Choroid plexus epithelial cell (primary cell): ENCODE measurements around the gene IRAK1BP1.
"Not testable (repeated sequence)": the region's sequence is repeated elsewhere in the genome, so short reads cannot be mapped to it uniquely, and the experiment has no call there.

ENCODE experiments used
- DNase-seq: peaks from one replicate; pipeline ENCODE4 v3.0.0-alpha.2; 2010; ENCODE audit warnings: low read depth
- H3K4me3 ChIP-seq: 2 replicates; pipeline ENCODE4 v1.5.1; 2011; ENCODE audit warnings: low read depth, mild to moderate bottlenecking, control low read depth, low read length, moderate library complexity
- CTCF ChIP-seq: conservative IDR thresholded peaks from 2 replicates; pipeline ENCODE4 v1.5.1; 2011; ENCODE audit warnings: low read depth, mild to moderate bottlenecking, control low read depth, inconsistent platforms, low read length, moderate library complexity

Gene IRAK1BP1

DNA sequence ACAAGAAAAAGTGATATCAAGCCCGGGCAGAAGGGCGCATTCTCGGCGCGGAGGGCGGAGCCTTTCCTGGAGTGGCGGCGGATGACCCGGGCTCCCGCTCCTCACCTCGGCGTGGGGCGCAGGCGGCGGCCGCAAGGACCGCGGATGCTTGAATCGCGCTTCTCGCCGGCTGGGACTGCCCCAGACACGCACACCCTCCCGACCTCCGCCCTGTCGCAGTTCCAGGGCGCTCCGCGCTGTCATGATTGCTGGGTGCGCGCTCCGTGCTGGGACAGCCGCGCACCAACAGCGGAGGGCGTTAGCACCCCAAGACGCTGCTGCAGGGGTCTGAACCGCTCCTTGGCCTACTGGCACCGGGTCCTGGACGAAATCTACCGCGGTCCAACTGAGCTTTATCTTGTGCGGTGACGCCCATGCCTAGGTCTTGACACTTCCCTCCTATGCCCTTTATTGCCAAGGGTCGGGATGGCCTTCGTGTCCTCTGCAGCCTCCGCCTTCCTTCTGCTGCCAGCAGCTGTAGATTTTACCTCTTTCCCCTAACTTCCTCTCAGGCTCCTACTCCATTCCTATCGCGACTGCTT is 43.3 kb downstream of the IRAK1BP1 start:
- DNase-seq, result peak; percentile 13
- peak overlapping the region; percentile 73 for H3K4me3 ChIP-seq
- no peak for TF ChIP-seq CTCF

DNA sequence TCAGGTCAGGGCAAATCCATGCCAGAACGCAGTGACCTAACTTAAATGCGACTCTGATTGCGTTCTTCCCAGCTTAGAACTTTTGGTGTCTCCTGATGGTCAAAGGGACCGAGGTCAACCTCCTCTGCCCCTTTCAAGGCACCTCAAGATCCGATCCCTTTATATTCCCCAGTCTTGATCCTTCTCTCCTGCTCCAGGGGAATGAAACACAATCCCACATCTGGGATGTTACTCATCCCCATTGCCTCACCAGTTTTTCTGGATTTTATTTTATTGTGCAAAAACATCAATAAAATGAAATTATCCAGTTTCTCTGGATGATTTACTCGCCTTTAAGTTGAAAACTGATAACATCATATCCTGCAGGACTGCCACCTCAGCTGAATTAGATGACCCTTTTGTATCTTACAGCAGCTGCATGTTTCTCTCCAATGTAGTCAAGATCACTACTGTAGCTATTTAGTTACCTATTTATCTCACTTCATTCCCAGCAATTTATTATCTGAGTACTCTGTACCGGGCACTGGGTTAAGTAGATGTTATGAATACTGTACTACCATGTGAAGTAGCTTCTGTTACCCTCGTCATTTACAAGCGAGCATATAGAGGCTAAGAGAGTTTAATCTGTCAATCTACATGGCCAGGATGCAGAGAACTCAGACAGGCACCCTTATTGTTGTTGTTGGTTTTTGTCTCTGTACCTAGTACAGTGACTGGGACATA is 44.0 kb downstream of the IRAK1BP1 start:
- DNase-seq, result no peak
- H3K4me3 ChIP-seq, result peak overlapping the region; percentile 73
- TF ChIP-seq CTCF, result no peak

- H3K4me3 ChIP-seq, result no peak overlapping the region
- no peak for DNase-seq
- TF ChIP-seq CTCF, result no peak
These were observed 49.1 kb downstream of the IRAK1BP1 start for GRCh38 chr6:78916411-78916810.

DNA sequence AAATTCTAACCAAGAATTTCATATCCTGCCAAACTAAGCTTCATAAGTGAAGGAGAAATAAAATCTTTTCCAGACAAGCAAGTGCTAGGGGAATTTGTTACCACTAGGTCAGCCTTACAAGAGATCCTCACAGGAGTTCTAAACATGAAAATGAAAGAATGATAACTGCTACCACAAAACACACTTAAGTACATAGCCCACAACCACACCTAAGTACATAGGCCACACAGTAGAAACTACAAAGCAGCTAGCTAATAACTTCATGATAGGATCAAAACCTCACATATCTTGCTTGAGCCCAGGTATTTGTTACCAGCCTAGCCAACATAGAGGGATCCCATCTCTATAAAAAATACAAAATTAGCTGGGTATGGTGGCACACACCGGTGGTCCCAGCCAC is 50.4 kb downstream of the IRAK1BP1 start:
- TF ChIP-seq CTCF, result no peak
- DNase-seq, result no peak
- no peak overlapping the region for H3K4me3 ChIP-seq

DNA sequence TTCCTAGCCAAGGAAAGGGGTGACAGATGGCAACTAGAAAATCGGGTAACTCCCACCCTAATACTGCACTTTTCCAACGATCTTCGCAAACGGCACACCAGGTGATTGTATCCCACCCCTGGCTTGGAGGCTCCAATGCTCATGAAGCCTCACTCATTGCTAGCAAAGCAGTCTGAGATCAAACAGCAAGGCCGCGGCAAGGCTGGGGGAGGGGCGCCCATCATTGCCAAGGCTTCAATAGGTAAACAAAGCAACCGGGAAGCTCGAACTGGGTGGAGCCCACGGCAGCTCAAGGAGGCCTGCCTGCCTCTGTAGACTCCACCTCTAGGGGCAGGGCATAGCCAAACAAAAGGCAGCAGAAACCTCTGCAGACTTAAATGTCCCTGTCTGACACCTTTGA is 53.8 kb downstream of the IRAK1BP1 start:
- not testable (repeated sequence) for DNase-seq, H3K4me3 ChIP-seq

DNA sequence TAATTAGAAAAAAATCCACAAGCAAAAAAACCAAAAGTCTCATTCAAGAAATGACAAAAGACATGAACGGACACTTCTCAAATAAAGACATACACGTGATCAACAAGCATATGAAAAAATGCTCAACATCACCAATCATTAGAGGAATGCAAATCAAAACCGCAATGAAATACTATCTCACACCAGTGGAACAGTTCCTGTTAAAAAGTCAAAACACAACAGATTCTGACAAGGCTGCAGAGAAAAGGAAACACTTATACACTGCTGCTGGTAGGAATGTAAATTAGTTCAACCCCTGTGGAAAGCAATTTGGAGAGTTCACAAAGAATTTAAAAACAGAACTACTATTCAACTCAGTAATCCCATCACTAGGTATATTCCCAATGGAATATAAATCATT is 58.0 kb downstream of the IRAK1BP1 start:
- no peak for TF ChIP-seq CTCF
- H3K4me3 ChIP-seq, result no peak overlapping the region
- DNase-seq, result no peak

DNA sequence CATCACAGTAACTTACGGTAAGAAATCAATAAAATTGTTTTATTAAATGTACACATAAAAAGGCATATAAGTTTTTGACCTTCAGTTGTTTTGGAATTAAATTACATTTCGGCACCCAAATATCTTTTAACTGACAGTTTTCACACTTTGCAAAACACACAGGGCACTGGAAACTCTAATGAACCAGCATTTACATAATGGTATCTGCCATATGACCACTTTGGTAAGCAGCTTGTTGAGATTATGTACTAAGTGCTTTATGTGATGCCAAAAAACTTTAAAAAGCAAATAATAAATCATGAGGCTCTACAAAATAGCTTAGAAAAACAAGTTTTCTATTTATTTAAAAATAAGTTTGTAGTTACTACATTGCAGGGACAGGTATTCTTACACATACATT is 68.2 kb downstream of the IRAK1BP1 start:
- no peak for TF ChIP-seq CTCF

More for the DNA sequence above, 68.2 kb downstream of the IRAK1BP1 start:
- DNase-seq, result no peak
- H3K4me3 ChIP-seq, result no peak overlapping the region
